Upper lobe of left lung (tissue), 6 donors: ENCODE results near the gene SMOC1. TPM values are rescaled to one million over a fixed set of nuclear protein-coding genes. Genes with fewer than 3 reads are reported as not detected.
A peak's percentile ranks its signal among the peaks of the same experiment; 100 is the strongest.

Experiments used
- ATAC-seq, 2 donors: fragments of 200-7000 bp; cut with Tn5 transposase; one replicate each; pipeline ENCODE4 v1.9.1; 2022; ENCODE audit warnings: mild to moderate bottlenecking in 2 of 2, moderate library complexity in 2 of 2; ENCODE audit not compliant: low FRiP score in 2 of 2
- DNase-seq, 2 donors: peaks; one replicate each; pipeline ENCODE4 v3.0.0-alpha.2; 2019 to 2020
- H3K27ac ChIP-seq, 4 donors: fragments of 200-600 bp; sonication (generic); one replicate each; pipeline ENCODE4 v1.5.1; 2016 to 2019
- H3K27me3 ChIP-seq, 4 donors: fragments of 200-600 bp; sonication (generic); one replicate each; pipeline ENCODE4 v1.5.1; 2017 to 2019
- H3K36me3 ChIP-seq, 4 donors: fragments of 200-600 bp; sonication (generic); one replicate each; pipeline ENCODE4 v1.5.1; 2016 to 2019
- H3K4me1 ChIP-seq, 4 donors: fragments of 200-600 bp; sonication (generic); one replicate each; pipeline ENCODE4 v1.5.1; 2018 to 2019
- H3K4me3 ChIP-seq, 4 donors: fragments of 200-600 bp; sonication (generic); one replicate each; pipeline ENCODE4 v1.5.1; 2017 to 2019; ENCODE audit warnings: mild to moderate bottlenecking in 2 of 4, moderate library complexity in 1 of 4
- H3K9me3 ChIP-seq, 4 donors: fragments of 200-600 bp; sonication (generic); one replicate each; pipeline ENCODE4 v1.5.1; 2018 to 2019
- EP300 ChIP-seq, 4 donors: sonication (generic); formaldehyde crosslinking; IDR thresholded peaks; one replicate each; pipeline ENCODE4 v1.5.1; 2017; ENCODE audit warnings: antibody characterized with exemption in 4 of 4, control low read depth in 2 of 4
- POLR2A ChIP-seq, 4 donors: fragments of 450-650 bp; IDR thresholded peaks; one replicate each; pipeline ENCODE4 v1.5.1; 2016 to 2017; ENCODE audit warnings: antibody characterized with exemption in 4 of 4, mild to moderate bottlenecking in 2 of 4
- POLR2AphosphoS5 ChIP-seq, 2 donors: sonication (generic); formaldehyde crosslinking; IDR thresholded peaks; one replicate each; pipeline ENCODE4 v1.5.1; 2017; ENCODE audit warnings: antibody characterized with exemption in 2 of 2
- WGBS, 2 donors: methylation state at CpG; one replicate each; pipeline ENCODE4 v1.1.5; 2017 to 2018; 5-methylcytosine and 5-hydroxymethylcytosine counted together
- total RNA-seq, 6 donors: library from RNA; depleted of rRNA in 4 of 6; stranded (reverse); fragments of >200 nt in 4 of 6; gene quantifications; one replicate each; pipeline versions ENCODE4 v1.1.0 to v1.2.1, GENCODE V29; 2016 to 2021
- TF ChIP-seq, protein P1 (sequence below), 6 experiments: fragments of 450-650 bp in 4 of 6; fragments of 200-600 bp in 2 of 6; sonication (generic) in 2 of 6; IDR thresholded peaks; one replicate each; pipeline ENCODE4 v1.5.1; 2016 to 2019; ENCODE audit warnings: antibody characterized with exemption in 6 of 6
- donor health status: DM: no; HTN: no; CAD: no; lungs with moderate emphysema.
- donor health status: DM: no; HTN: yes; CAD: no; lungs with severe emphysema.

The SMOC1 gene
- total RNA-seq, 6 donors from 2014 or later = 0.22 to 1.3 (median 0.61) TPM; not detected in 1

DNA sequence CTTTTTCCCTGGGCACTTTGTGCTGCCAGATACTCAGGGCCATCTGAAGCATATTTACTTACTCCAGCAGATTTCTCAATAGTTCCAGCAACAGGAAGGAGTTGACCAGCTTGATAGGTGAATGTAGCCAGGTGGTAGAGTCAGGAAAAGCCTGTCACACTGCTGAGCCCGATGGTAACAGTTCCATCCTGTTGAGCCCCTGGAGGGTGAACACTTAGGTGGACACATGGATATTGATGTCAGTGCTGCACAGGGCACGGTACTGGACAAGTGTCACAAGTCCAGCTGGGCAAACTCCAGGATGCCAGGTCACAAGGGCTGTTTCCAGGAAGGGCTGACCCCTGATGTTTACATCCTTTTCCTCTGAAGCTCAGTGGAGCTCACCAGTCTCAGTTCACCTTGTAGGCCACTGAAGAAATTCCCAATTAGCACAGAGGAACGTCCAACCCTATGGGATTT lies 2.3 kb upstream of the SMOC1 start:
- WGBS, 2 donors = 18 to 40% methylated on average over 1 to 3 of the region's 3 CpGs
- no peak for ATAC-seq
- H3K4me1 ChIP-seq = peaks cover 0 to 17% (median 11%) of the 10 kb centered on the region in 4 donors
- no peak overlapping the region for H3K4me3 ChIP-seq
- peaks cover 2 to 12% (median 8%) of the 10 kb centered on the region in 4 donors for H3K27me3 ChIP-seq
- H3K27ac ChIP-seq = no peak overlapping the region
- TF ChIP-seq EP300 (IDR thresholded peaks at IDR 0.05) (no peak), POLR2AphosphoS5 (IDR thresholded peaks at IDR 0.05) (no peak), POLR2A (IDR thresholded peaks at IDR 0.05) (no peak)
- TF ChIP-seq, protein P1, sequence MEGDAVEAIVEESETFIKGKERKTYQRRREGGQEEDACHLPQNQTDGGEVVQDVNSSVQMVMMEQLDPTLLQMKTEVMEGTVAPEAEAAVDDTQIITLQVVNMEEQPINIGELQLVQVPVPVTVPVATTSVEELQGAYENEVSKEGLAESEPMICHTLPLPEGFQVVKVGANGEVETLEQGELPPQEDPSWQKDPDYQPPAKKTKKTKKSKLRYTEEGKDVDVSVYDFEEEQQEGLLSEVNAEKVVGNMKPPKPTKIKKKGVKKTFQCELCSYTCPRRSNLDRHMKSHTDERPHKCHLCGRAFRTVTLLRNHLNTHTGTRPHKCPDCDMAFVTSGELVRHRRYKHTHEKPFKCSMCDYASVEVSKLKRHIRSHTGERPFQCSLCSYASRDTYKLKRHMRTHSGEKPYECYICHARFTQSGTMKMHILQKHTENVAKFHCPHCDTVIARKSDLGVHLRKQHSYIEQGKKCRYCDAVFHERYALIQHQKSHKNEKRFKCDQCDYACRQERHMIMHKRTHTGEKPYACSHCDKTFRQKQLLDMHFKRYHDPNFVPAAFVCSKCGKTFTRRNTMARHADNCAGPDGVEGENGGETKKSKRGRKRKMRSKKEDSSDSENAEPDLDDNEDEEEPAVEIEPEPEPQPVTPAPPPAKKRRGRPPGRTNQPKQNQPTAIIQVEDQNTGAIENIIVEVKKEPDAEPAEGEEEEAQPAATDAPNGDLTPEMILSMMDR (IDR thresholded peaks at IDR 0.05) = no peak
- no peaks in the 10 kb centered on the region for H3K9me3 ChIP-seq
- DNase-seq = no peak
- no peaks in the 10 kb centered on the region for H3K36me3 ChIP-seq

DNA sequence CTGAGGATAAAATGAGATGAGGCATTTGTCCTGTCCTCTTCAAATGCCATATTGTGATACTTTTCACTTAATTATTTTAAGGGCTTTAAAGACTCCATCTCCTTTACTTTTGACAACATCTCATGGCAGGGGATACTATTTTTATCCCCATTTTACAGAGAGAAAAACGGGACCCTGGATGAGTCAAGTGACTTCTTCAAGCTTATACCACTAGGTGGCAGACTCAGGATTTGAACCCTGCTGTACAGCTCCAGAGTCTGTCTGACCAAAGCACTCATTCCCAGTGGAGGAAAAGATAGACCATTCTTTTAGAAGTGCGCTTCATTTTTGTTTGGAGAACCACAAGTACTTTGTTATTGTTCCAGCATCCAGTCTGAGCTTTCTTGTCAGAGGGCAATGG lies 1.7 kb upstream of the SMOC1 start:
- no peak for TF ChIP-seq POLR2A (IDR thresholded peaks at IDR 0.05)
- TF ChIP-seq, protein P1 (IDR thresholded peaks at IDR 0.05) = peak in 2 of 6 experiments; percentile 5 to 7
- TF ChIP-seq EP300 (IDR thresholded peaks at IDR 0.05) = no peak
- no peak for TF ChIP-seq POLR2AphosphoS5 (IDR thresholded peaks at IDR 0.05)

DNA sequence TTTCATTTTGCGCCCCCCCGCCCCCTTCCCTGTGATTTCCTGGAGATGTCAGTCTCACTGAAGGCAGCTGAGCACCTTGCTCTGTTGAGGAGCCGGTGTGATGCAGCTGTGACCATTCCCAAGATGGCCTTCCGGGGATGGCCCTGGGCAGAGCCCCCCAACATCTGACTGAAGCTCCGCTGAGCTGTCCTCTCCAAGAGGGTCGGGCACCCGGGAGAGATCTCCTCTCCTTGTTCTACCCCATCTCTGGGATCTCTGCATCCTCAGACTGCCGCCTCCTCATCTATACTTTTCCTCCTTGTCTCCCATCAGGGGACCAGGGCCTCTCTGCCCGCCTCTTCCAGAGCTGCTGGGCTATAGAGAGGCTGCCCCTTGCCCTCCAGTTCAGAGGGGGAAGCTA lies 965 bp upstream of the SMOC1 start:
- WGBS, 2 donors = 87 to 91% methylated on average over 6 to 9 of the region's 9 CpGs
- Histone ChIP-seq H3K4me1 (peaks cover 0 to 17% (median 11%) of the 10 kb centered on the region in 4 donors), H3K4me3 (no peak overlapping the region), H3K9me3 (no peaks in the 10 kb centered on the region), H3K27ac (no peak overlapping the region), H3K36me3 (no peaks in the 10 kb centered on the region), H3K27me3 (peaks cover 2 to 12% (median 8%) of the 10 kb centered on the region in 4 donors)
- TF ChIP-seq POLR2A (IDR thresholded peaks at IDR 0.05) (no peak), POLR2AphosphoS5 (IDR thresholded peaks at IDR 0.05) (no peak), EP300 (IDR thresholded peaks at IDR 0.05) (no peak)
- TF ChIP-seq, protein P1 (IDR thresholded peaks at IDR 0.05) = no peak
- no peak for DNase-seq
- no peak for ATAC-seq

More for the DNA sequence above, 1.7 kb upstream of the SMOC1 start:
- no peaks in the 10 kb centered on the region for H3K36me3 ChIP-seq
- no peaks in the 10 kb centered on the region for H3K9me3 ChIP-seq
- H3K4me3 ChIP-seq = no peak overlapping the region
- no peak for ATAC-seq
- H3K4me1 ChIP-seq = peaks cover 0 to 17% (median 11%) of the 10 kb centered on the region in 4 donors
- WGBS, 2 donors = 16 to 31% methylated on average over 2 of the region's 2 CpGs
- H3K27ac ChIP-seq = no peak overlapping the region
- H3K27me3 ChIP-seq = peaks cover 2 to 12% (median 8%) of the 10 kb centered on the region in 4 donors
- no peak for DNase-seq

DNA sequence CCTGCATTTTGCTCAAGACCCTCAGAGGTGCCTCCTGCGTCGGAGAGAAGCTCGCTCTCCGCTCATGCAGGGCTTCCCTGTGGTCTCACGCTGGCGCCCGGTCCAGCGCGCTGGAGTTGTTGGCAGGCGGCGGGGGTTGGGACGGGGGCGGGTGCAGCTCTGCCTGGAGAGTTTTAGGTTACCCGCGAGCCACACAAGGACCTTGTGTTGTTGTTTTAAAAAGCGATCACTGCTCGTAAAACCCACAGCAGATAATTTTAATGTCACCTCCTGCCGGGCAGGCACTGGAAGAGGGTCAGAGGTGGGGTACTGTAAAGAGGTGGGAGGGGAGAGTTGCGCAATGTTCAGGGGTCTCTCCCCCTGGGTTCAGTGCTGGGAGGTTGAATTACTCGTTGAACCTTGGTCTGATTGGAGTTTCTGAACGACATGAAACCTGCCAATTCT lies 850 bp downstream of the SMOC1 start:
- peaks cover 2 to 12% (median 8%) of the 10 kb centered on the region in 4 donors for H3K27me3 ChIP-seq
- peak in 1 of 2 donors; percentile 63 for DNase-seq

More for the DNA sequence above, 850 bp downstream of the SMOC1 start:
- Histone ChIP-seq H3K36me3 (no peaks in the 10 kb centered on the region), H3K9me3 (no peaks in the 10 kb centered on the region), H3K4me3 (peak overlapping the region in 2 of 4 donors; percentile 27 to 37), H3K4me1 (peaks cover 0 to 17% (median 11%) of the 10 kb centered on the region in 4 donors), H3K27ac (no peak overlapping the region)
- TF ChIP-seq POLR2AphosphoS5 (IDR thresholded peaks at IDR 0.05) (no peak), POLR2A (IDR thresholded peaks at IDR 0.05) (no peak), EP300 (IDR thresholded peaks at IDR 0.05) (no peak)
- TF ChIP-seq, protein P1 (IDR thresholded peaks at IDR 0.05) = no peak
- no peak for ATAC-seq
- WGBS, 2 donors = 8 to 14% methylated on average over 18 to 21 of the region's 21 CpGs
